GM21528 (cell line): ENCODE data around the gene SEMA5B.

Experiments
- ATAC-seq: cut with Tn5 transposase; IDR thresholded peaks from one replicate; pipeline ENCODE4 v1.9.1; 2021; ENCODE audit warnings: mild to moderate bottlenecking, moderate library complexity; ENCODE audit not compliant: unreplicated experiment, low FRiP score

SEMA5B gene

DNA sequence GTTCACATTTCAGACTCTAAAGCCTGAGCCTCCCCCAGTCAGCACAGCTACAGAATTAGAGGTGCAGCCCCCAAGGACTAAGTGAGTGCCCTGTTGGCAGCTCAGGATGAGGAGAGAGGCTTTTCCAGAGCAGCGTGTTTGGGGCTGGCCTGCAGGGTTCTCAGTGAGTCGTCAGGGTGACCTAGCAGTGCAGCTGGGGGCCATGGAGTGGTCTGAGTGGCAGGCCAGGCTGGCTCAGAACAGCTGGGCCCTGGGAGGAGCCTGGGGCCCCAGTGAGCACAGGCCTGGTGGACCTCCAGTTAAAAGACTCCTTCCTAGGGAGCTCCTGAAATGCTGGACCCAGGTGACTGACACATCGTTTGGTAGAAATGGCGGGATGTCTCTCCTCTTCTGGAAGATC lies 124.4 kb downstream of the SEMA5B start:
- ATAC-seq, result no peak

DNA sequence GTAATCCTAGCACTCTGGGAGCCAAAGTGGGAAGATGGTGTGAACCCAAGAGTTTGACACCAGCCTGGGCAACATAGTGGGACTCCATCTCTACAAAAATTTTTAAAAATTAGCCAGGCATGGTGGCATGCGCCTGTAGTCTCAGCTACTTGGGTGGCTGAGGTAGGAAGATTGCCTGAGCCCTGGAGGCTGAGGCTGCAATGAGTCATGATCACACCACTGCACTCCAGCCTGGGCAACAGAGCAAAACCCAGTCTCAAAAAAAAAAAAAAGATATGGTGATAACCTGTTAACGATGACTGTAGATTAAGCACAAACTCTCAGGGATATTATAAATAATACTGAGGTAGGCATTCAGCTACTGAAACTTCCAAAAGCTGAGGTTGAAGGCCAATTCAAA lies 125.2 kb downstream of the SEMA5B start:
- ATAC-seq, result no peak

DNA sequence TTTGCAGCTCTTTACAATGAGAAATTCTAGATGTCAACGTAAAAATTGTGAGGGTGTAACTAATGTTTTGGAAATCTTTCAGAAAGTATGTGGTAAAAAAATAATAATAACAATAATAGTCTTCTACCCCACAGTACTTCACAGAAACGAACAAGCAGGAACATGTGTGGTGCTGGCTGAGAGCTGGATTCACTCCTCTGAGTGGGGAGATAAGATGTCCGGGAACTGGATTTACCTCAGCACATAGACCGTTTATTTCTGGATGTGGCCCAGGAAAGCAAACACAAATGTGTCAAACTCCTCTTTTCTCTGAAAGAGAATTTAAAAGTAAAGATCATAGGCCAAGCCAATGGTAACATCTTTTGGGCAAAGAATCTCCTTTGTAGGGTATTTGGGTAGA lies 129.3 kb downstream of the SEMA5B start:
- no peak for ATAC-seq

DNA sequence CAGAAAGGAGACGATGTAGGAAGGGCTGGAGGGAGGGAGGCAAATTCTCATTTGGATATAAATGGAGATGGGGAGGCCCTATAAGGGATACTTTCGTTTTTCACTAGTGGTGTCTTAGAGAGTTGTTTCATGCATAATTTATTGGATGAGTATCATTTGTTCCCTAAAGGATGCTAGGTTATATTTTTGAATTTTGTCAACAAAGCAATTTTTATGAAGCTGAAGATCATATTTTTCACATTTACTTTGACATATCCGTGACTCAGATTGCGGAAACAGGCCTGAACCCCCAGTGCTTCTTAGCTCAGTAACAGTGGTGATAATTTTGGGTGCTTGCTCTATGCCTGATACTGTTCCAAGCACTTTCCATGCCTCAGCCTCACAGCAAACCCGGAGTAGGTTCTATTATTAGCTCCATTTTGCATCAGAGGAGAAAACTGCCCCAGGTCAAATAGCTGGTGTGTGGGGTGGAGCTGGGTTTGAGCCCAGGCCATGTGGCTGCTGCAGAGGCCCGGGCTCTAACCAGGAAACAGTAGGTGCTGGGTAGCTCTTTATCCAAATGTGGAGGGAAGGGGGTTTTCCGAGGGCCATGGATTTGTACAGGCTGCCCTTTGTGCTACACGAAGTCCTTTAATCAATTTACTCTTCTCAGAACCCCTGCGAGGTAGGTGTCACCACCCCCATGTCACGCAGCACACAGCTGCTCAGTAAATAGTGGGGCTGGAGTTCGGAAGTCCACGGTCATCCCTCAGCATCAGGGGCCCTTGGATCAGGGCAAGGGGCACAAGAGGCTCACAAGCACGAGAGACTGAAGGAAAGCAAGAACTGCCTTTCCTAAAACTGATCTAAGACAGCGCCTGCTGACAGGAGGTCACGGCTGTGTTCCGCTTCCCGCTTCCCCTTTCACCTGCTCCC lies 133.6 kb downstream of the SEMA5B start:
- no peak for ATAC-seq

DNA sequence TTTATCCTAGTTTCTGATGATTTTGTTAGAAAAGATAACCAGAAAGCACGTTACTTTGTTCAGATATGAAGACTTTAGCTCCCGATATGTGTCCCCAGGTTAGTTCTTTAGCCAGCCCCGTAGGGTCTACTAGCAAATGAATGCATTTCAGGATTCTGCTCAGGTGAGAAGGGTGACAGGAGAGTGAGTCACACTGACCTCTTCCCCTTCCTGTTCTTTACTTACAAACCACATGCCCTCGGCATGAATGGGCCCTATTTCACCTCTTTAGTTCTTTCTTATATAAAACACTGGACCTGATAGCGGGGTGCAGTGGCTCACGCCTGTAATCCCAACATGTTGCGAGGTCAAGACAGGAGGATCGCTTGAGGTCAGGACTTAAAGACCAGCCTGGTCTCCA lies 134.3 kb downstream of the SEMA5B start:
- no peak for ATAC-seq

DNA sequence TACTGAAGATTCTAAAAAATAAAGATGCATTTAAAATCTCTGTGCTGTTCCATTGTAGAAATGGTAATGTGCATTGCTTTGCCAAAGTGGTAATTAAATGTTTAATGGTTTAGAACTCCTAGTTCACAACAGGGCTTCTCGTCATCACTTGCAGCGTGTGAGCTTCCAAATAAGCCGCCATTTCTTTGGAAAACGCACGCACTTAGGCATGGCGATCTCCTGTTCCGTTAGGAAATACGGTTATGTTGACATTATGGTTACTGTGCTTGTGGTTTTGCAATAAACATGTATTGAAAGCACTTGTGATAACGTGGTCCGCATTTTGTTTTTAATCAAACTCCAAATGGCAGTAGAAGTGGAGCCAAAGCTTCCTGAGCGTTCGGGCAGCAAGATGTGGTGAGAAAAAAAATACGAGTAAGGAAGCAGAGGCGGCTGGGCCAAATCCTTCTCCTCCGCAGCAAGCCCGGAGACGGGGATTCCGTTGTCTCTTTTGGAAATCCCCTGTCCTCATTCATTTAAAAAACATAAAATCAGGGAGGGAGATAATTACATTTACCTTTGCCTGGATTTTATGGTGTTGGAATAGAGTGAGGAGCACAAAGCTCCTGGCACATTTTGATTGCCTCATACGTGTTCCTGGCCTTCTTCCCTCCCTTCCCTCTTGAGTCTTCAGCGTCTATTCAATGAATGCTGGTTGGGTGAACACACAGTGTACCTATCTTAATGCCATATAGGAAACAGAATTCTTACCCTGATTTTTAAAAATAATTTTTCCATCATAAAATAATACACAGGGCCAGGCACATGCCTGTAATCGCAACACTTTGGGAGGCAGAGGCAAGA lies 135.2 kb downstream of the SEMA5B start:
- no peak for ATAC-seq

DNA sequence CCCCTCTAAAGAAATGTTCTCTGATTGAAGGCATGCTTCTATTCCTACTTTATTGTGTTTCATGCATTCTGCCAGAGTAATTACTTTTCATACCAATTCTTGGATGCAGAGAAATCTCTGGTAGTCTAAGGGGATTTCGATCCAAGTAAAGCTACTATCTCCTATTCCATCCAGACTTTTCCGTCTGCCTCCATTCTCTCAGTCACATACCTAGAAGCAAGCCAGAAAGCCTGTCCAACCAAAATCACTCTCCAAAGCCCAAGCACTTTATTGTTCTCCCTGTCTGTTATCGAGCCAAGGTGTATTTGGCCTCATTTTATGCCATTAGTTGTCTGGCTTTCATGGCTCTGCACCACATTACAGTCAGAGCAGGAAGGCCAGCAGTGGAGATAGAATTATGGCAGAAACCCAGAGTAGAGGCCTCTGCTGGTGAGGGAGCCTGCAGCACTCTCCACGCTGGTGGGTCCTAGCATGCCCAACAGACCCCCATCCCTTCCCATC lies 136.8 kb downstream of the SEMA5B start:
- ATAC-seq, result no peak

DNA sequence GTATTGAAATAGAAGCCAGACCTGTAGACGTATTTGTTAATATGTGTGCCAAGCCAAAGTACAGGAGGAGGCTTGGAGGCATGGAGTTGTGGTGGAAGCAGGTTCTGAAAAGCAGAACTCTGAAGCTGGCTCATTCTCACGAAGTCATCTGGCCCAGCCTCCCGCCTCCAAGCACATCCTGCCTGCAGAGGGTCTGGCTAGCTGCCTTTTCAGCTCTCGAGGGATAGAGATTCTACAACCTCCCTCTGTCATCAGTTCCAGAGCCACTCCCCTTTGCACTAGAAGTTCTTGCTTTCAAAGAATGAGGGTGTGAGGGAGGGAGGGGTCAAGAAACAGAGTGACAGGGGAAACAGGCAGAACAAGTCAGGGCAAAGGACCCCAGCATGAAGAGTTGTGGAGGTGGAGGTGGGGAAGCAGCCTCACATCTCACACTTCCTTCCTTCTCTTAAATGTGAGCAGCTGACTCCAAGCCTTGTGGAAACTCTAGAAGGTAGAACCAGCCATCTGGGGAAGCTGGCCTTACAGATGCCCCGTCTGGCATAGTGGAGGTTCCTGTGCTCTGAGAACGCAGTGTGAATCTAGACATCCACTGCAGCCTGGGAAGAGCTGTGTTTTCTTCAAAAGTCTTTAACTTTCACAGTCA lies 137.4 kb downstream of the SEMA5B start:
- ATAC-seq, result peak; percentile 52

DNA sequence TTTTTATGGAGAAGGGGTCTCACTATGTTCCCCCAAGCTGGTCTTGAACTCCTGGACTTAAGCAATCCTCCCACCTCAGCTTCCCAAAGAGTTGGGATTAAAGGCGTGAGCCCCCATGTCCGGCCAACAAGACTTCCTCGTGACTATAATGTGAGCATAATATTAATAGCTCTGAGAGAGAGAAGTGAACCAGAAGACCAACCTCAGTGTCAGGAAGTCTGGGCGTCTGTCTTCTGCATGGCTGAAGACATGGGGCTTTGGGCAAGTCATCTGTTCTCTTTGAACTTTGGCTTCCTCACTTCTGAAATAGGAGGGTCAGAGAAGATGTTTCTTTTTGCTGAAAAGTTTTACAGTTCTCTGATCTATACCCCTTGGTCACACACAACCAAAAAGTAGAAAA lies 140.6 kb downstream of the SEMA5B start:
- no peak for ATAC-seq

DNA sequence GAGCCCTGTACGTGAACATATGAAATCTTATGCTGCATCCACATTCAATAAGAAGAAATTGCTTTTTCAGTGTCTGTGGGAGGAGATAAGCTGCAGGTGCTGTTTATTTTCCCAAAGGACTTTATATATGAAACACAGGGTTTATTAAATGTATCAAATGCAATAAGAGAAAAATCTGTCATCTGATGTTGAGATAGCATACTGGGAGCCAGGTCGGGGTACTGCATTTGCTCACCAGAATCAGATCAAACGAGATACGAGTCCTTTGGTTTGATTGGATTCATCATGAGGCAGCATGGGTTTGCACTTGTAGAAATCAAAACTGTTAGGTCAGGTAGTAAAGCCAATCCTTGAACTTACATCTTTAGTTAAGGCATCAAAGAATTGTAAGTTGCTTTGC lies 141.3 kb downstream of the SEMA5B start:
- ATAC-seq, result no peak

DNA sequence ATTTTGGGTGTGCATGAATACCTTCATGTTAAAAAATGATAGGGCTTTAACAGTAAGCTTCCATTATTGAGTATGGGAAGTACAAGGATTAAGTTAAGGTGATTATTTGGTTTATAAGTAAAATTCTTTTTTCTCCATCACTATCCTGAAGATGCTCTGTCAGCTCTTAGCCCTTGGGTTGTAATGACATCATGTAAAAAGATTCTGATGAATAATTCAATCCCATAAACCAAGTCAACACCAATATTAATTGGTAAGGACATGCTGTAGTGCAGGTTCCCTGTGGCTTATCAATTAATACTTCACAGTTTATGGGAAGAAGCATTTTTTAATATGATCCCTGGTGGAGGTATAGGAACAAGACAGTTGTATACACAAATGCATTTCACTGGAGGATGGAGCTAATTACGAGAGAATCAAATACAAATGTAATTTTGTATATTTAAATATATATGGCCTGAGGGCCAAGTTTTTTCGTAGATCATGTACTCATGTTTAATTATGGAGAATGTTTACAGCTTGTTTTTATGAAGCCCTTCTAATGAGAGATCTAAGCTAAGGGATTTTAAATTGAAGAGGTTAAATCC lies 145.1 kb downstream of the SEMA5B start:
- ATAC-seq, result no peak

DNA sequence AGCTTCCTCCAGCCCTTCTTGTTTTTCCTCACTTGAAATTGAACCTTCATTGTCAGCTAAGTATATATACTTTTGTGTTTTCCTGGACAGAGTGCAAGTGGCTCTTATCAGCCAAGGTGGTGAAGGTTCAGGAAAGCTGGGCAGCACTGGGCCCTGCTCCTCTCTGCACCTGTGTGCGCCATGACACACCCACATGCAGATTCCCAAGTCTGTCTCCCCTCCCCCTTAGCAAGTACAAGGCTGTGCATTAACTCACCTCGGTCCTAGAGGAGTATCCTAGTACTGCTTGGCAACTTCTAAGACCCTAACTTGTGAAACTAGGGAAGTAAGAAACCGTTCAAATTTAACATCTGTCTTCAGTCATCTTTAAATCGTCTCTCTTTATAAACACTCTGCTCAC lies 146.9 kb downstream of the SEMA5B start:
- ATAC-seq, result no peak

DNA sequence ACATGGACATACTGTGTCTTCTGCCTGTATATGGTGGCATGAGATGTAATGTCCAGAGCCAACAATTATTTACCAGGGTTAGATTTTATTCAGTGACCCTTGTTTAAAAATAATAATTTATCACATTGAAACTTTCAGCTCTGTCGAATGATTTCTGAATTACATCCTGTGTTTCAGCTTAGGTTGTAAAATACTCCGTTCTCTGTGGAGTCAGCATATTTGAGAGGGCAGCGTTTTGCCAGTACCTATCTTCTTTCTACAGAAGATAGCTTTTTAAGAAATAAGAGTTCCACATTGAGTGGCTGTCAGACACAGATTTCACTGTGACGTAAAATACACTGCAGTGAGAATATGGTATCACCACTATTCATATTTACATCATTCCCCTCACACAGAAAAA lies 147.4 kb downstream of the SEMA5B start:
- no peak for ATAC-seq

DNA sequence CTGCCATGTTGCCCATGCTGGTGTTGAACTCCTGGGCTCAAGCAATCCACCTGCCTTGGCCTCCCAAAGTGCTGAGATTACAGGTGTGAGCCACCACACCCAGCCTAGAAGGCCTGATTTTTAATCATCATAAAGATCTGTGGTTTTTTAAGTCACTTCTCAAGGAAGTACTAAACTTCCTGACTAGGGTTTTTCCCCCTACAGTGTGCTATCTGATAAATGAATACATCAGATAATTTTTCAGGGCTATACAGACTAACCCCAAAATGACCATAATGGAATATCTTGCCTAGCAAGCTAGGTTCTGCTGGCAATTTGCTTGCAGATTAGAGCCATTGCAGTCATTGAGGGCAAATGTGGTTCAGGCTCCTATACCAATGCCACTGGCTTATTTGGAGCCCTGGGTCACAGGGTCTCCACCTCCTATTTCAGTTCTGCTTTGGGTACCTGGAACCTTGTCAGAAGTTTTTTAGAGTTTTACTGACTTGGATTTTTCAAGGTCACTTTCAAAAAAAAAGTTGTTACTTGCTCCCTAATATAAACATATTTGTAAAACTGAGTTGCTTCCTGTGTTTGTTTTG lies 151.9 kb downstream of the SEMA5B start:
- no peak for ATAC-seq

DNA sequence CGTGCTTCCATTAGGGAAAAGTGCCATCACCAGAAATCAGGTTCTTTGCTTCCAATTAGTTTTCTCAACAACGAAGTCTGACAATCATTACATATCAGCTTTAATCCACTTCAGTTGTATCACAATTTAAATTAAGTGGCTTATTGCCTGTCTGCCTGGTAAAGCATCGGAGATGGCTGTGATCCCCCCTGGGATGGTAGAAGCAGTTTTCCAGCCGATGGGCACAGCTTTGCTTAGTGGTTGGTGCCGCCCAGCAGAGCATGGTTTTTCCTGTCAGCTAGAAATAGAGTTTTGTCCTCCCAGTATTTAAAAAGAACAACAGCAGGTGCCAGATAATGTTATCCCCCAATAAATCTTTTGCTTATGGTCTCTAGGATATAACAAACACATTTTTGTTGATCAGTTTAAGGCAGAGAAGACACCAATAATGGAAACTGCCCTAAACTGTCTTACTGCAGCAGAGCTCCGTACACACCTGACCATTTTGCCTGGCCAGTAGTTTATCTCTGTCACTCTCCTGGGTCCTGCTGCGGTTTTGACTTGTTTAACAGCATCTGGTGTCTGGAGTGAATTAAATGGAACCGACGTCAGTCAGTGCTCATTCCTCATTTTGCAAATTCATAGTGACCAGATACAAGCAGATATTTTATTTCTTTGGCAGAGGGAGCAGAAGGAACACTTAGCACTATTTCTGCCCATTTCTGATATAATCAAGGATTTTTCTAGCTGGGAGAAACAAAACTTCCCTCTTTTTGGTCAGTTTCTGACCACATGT lies 153.6 kb downstream of the SEMA5B start:
- ATAC-seq, result no peak

DNA sequence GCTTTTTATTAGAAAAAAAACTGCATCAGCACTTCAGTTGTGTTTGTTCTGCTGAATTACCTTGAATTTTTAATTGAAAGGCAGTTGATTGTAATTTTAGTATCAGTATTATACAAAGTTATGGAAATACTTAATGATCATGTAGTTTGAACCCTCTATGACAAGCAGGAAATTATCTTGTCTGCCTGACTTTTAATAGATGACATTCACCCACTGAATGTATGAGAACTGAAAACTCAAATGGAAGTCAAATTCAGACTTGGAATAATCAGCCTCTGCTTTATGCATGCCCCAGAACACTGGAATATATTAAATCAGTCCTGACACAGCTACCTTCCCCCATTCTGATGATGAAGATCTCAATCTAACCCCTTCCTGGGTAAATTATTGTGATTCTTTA lies 159.2 kb downstream of the SEMA5B start:
- no peak for ATAC-seq

DNA sequence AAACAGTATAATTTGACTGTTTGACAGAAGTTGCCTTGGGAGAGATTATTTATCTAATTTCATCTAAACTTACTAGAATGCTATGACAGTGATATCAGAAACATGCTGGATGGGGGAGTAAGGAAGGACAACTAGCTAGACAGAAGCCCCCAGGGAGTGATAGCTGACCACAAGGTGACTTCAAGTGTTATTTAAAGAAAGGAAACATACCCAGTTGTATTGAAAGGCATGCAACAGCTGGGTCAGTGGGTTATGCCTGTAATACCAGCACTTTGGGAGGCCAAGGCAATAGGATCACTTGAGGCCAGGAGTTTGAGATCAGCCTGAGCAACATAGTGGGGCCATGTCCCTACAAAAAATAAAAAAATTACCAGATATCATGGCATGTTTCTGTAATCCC lies 163.1 kb downstream of the SEMA5B start:
- no peak for ATAC-seq

DNA sequence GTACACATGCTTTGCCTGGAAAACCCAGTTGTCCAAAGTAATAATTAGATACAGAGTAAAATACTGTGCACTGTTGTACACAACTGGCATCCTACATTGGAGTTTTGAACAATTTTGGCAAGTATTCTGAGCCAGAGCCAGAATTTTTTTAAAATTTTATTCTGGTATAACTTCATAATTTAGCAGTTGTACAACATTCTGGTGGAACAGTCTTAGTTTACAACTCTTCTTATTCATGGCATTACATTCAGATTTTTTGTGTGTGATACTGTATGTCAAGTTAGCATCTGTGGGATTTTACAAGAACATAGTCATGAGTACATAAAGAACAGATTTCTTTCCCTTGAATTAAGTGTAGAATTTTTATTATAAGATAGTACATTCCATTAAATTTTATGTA lies 165.2 kb downstream of the SEMA5B start:
- ATAC-seq, result no peak
